CD4-positive, alpha-beta T cell treated with Interleukin-6 at 100 ng/mL for 8 hours (primary cell): ENCODE measurements around the gene CEP85.
A peak's percentile ranks its signal among the peaks of the same experiment; 100 is the strongest.

Experiments used
- DNase-seq: peaks from one replicate; pipeline ENCODE4 v3.0.0-alpha.2; 2020; ENCODE audit warnings: mixed read lengths, low spot score

Gene CEP85

DNA sequence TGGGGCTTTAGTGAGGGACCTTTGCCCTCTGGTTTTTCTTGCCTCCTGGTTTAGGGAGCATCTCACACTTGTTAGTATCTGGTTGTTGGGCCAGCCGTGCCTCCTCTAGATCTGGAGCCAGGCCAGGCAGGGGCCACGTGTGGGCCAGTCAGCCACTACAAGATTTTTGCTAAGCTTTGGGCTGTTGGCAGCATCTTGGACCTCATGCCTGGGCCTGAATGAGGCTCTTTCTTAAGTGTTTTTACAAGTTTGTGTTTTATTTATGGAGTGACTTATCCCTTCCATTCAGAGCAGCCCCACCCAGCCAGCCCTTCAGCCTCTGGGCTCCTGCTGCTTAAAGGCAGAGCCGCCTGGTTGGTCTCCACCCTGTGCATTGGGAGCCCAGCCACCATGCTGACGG is 44.3 kb downstream of the CEP85 start:
- no peak for DNase-seq

GRCh38 chr1:26278724-26279455 is 44.9 kb downstream of the CEP85 start:
- peak; percentile 33 for DNase-seq

GRCh38 chr1:26279456-26280332 is 45.7 kb downstream of the CEP85 start, which contains the start of gene SH3BGRL3:
TSS of gene SH3BGRL3 (plus strand) at chr1:26280086. CDS start at chr1:26280156, 70 bp downstream.
- DNase-seq, result peak; percentile 85

GRCh38 chr1:26280333-26281042 is 46.5 kb downstream of the CEP85 start:
- peak; percentile 23 for DNase-seq

- DNase-seq, result no peak
These were observed 47.3 kb downstream of the CEP85 start for GRCh38 chr1:26281091-26281958.

- no peak for DNase-seq
These were observed 48.0 kb downstream of the CEP85 start for GRCh38 chr1:26281971-26282370.

DNA sequence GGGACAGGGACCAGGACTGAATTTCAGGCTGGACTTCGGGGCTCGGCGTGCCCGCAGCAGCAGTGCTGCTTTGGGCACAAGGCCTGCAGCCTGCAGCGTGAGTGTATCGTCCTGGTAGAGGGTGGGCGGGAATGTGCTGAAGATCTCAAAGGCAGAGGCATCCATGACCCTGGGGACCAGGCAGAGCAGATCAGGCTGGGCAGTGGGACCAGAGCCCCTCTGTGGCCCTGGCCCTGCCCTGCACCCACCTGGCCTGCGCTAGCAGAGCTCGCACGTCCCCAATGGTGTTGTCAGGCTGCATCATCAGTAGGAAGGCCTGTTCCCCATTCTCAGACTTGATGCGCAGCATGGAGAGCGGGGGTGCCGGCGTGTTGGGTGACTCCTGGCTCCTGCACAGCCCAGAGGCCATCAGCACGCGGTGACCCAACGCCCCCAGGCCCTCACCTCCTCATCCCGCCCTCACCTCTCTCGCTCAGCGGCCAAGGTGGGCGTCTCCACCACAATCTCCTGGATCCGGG is 48.5 kb downstream of the CEP85 start:
- DNase-seq, result no peak

GRCh38 chr1:26283279-26283853 is 49.4 kb downstream of the CEP85 start:
- DNase-seq, result no peak

- no peak for DNase-seq
These were observed 50.0 kb downstream of the CEP85 start for GRCh38 chr1:26283871-26284596.

- DNase-seq, result peak; percentile 96
These were observed 50.8 kb downstream of the CEP85 start for GRCh38 chr1:26284597-26285347.

- no peak for DNase-seq
These were observed 51.5 kb downstream of the CEP85 start for GRCh38 chr1:26285366-26286063.

DNA sequence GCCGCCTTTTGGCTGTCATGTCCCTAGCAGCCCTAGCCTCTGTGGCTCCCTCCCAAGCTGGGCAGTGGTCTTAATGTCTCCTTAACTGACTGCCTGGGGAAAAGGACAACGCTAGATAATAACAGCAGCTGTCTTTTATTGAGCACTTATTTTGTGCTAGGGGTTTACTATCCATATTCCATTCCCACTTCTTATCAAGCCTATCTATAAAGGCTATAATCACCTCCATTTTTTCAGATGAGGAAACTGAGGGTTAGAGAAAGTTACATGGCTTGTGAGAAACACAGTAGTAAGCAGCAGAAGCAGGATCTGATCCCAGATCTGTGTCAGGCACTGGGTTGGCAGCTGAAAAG is 52.0 kb downstream of the CEP85 start:
- DNase-seq, result no peak

DNA sequence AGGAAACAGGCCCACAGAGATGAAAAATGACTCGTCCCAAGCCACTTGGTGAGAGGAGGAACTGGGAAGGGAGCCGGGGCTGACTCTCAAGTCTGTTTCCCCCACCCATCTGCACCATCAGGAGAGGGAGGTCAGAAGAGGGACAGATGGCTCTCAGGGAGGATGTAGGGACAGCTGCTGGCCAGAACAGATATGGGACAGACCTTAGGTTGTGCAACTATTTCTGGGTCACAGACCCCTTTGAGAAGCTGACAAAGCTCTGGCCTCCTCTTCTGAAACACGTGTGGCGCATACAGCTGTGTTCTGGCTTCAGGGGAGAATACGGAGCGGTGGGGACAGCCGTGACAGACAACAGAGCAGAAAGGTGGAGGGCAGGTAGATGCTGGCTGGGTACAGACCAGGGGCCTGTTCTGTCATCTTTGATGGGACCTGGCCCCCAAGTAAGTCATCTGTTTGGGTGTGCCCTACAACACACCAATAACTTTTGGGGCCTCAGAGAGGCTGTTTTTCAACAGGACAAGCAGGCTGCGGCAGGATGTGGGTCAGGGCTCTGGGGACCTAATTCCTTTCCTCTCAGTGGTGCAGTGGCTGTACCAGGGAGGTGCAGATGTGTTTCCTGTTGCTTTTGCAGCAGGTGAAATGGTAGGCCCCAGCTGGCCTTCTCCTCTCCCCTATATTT is 53.2 kb downstream of the CEP85 start:
- DNase-seq, result peak; percentile 90

GRCh38 chr1:26287811-26288210 is 53.8 kb downstream of the CEP85 start:
- DNase-seq, result no peak

- peak; percentile 74 for DNase-seq
These were observed 54.4 kb downstream of the CEP85 start for GRCh38 chr1:26288311-26288941.

GRCh38 chr1:26289158-26290059 is 55.4 kb downstream of the CEP85 start:
- DNase-seq, result peak; percentile 59
